IMR-90 (cell line): ENCODE results near the gene FBXO17. TPM values are rescaled to one million over a fixed set of nuclear protein-coding genes. Genes with fewer than 3 reads are reported as not detected.

Experiments
- ATAC-seq: fragments of 200-7000 bp; cut with Tn5 transposase; 2 replicates; pipeline ENCODE4 v1.9.1; 2020; ENCODE audit warnings: low read depth, mild to moderate bottlenecking, moderate library complexity
- BruUV-seq: library from RNA; stranded (reverse); fragments of 400-500 nt; replicated peaks from 2 replicates; lab custom pipeline; 2021; lab: Mats Ljungman, UMichigan
- CTCF ChIA-PET: fragments of 300-600 bp; formaldehyde crosslinking; extraction: SDS; loops from one replicate; lab custom pipeline; 2021; ENCODE audit warnings: antibody characterized with exemption; lab: Yijun Ruan, JAX
- POLR2A ChIA-PET: fragments of 300-600 bp; sonication (Branson Sonifier 250); formaldehyde crosslinking; loops from one replicate; lab custom pipeline; 2022; ENCODE audit warnings: antibody characterized with exemption; ENCODE audit not compliant: unreplicated experiment; lab: Charles Lee
- DNase-seq: peaks from one replicate; pipeline ENCODE4 v3.0.0; 2013
- H2AFZ ChIP-seq: replicated peaks from 2 replicates; pipeline ENCODE3; 2013; ENCODE audit warnings: low read length, mild to moderate bottlenecking; ENCODE audit not compliant: poor library complexity
- H2AK5ac ChIP-seq: 2 replicates; pipeline ENCODE4 v1.6.1; 2013; ENCODE audit warnings: low read depth, low read length, inconsistent platforms
- H2AK9ac ChIP-seq: replicated peaks from 2 replicates; pipeline ENCODE3; 2013; ENCODE audit warnings: mild to moderate bottlenecking, low read depth, low read length, moderate library complexity; ENCODE audit not compliant: poor library complexity
- H2BK120ac ChIP-seq: 2 replicates; pipeline ENCODE4 v1.6.1; 2013; ENCODE audit warnings: low read depth, low read length, inconsistent platforms
- H2BK15ac ChIP-seq: 3 replicates; pipeline ENCODE4 v1.6.1; 2013; ENCODE audit warnings: low read depth, low read length, inconsistent platforms
- H2BK20ac ChIP-seq: 2 replicates; pipeline ENCODE4 v1.6.1; 2013; ENCODE audit warnings: low read depth, mild to moderate bottlenecking, inconsistent platforms, low read length, moderate library complexity
- H2BK5ac ChIP-seq: 2 replicates; pipeline ENCODE4 v1.6.1; 2013; ENCODE audit warnings: mild to moderate bottlenecking, low read depth, low read length, inconsistent platforms; ENCODE audit not compliant: poor library complexity, severe bottlenecking
- H3K14ac ChIP-seq: replicated peaks from 2 replicates; pipeline ENCODE4 v1.6.1; 2013; ENCODE audit warnings: low read depth, low read length, inconsistent platforms
- H3K18ac ChIP-seq: 2 replicates; pipeline ENCODE4 v1.6.1; 2013; ENCODE audit warnings: low read depth, low read length, control low read depth
- H3K23ac ChIP-seq: 2 replicates; pipeline ENCODE4 v1.6.1; 2013; ENCODE audit warnings: low read depth, low read length, inconsistent platforms
- H3K27ac ChIP-seq: 2 replicates; pipeline ENCODE4 v1.5.1; 2013; ENCODE audit warnings: mild to moderate bottlenecking, control low read depth, low read length; ENCODE audit not compliant: insufficient read depth
- H3K27me3 ChIP-seq: 2 replicates; pipeline ENCODE4 v1.6.1; 2013; ENCODE audit warnings: low read length; ENCODE audit not compliant: control insufficient read depth, insufficient read depth
- H3K36me3 ChIP-seq: 2 replicates; pipeline ENCODE4 v1.6.1; 2013; ENCODE audit warnings: low read length, mixed read lengths; ENCODE audit not compliant: control insufficient read depth, insufficient read depth
- H3K4ac ChIP-seq: 2 replicates; pipeline ENCODE4 v1.6.1; 2013; ENCODE audit warnings: low read depth, low read length, inconsistent platforms
- H3K4me1 ChIP-seq: 2 replicates; pipeline ENCODE4 v1.6.1; 2013; ENCODE audit warnings: low read length, mixed read lengths; ENCODE audit not compliant: control insufficient read depth, insufficient read depth
- H3K4me2 ChIP-seq: 2 replicates; pipeline ENCODE4 v1.6.1; 2013; ENCODE audit warnings: low read depth, mild to moderate bottlenecking, control low read depth, low read length, moderate library complexity
- H3K4me3 ChIP-seq: 2 replicates; pipeline ENCODE4 v1.5.1; 2013; ENCODE audit warnings: low read depth, mild to moderate bottlenecking, control low read depth, low read length, moderate library complexity; ENCODE audit not compliant: insufficient read depth
- H3K56ac ChIP-seq: 2 replicates; pipeline ENCODE4 v1.6.1; 2013; ENCODE audit warnings: low read length, inconsistent platforms; ENCODE audit not compliant: insufficient read depth; ENCODE audit errors: extremely low read depth
- H3K79me1 ChIP-seq, 2 experiments: 2 replicates each; pipeline ENCODE4 v1.6.1; 2013; ENCODE audit warnings: low read length in 2 of 2, inconsistent platforms in 1 of 2, low read depth in 1 of 2
- H3K9ac ChIP-seq: 2 replicates; pipeline ENCODE4 v1.6.1; 2013; ENCODE audit warnings: low read depth, low read length, control low read depth
- H3K9me1 ChIP-seq: 2 replicates; pipeline ENCODE4 v1.6.1; 2013; ENCODE audit warnings: low read length, inconsistent platforms; ENCODE audit not compliant: insufficient read depth
- H3K9me3 ChIP-seq: 2 replicates; pipeline ENCODE4 v1.6.1; 2013; ENCODE audit warnings: low read length; ENCODE audit not compliant: control insufficient read depth, insufficient read depth
- H4K20me1 ChIP-seq: 2 replicates; pipeline ENCODE4 v1.6.1; 2013; ENCODE audit warnings: low read length, inconsistent platforms; ENCODE audit not compliant: insufficient read depth
- H4K5ac ChIP-seq: 2 replicates; pipeline ENCODE4 v1.6.1; 2013; ENCODE audit warnings: mild to moderate bottlenecking, low read depth, low read length, control low read depth
- H4K8ac ChIP-seq, 2 experiments: 2 replicates each; pipeline ENCODE4 v1.6.1; 2013; ENCODE audit warnings: low read depth in 2 of 2, low read length in 2 of 2, control low read depth in 1 of 2, inconsistent platforms in 1 of 2
- H4K91ac ChIP-seq: 2 replicates; pipeline ENCODE4 v1.6.1; 2013; ENCODE audit warnings: low read depth, low read length, inconsistent platforms; ENCODE audit not compliant: insufficient read depth
- BHLHE40 ChIP-seq: fragments of 150-350 bp; IDR thresholded peaks from 2 replicates; pipeline ENCODE4 v1.6.1; 2016; ENCODE audit warnings: mild to moderate bottlenecking, low read depth, low read length
- CEBPB ChIP-seq: IDR thresholded peaks from 2 replicates; pipeline ENCODE4 v1.6.1; 2012; ENCODE audit warnings: low read depth, low read length, improper control_type of control experiment
- CHD1 ChIP-seq: IDR thresholded peaks from 2 replicates; pipeline ENCODE4 v1.6.1; 2012; ENCODE audit warnings: low read depth, low read length, improper control_type of control experiment
- FOS ChIP-seq: fragments of 150-350 bp; IDR thresholded peaks from 2 replicates; pipeline ENCODE4 v1.6.1; 2016; ENCODE audit warnings: low read depth, low read length
- MAFK ChIP-seq: IDR thresholded peaks from 2 replicates; pipeline ENCODE4 v1.6.1; 2012; ENCODE audit warnings: low read depth, low read length, improper control_type of control experiment
- MAZ ChIP-seq: IDR thresholded peaks from 2 replicates; pipeline ENCODE4 v1.6.1; 2012; ENCODE audit warnings: low read depth, mild to moderate bottlenecking, low read length, improper control_type of control experiment, moderate library complexity, borderline replicate concordance
- MXI1 ChIP-seq: IDR thresholded peaks from 2 replicates; pipeline ENCODE4 v1.6.1; 2012; ENCODE audit warnings: low read depth, mild to moderate bottlenecking, low read length, moderate library complexity, borderline replicate concordance
- NFE2L2 ChIP-seq: fragments of 150-350 bp; IDR thresholded peaks from 2 replicates; pipeline ENCODE4 v1.6.1; 2016; ENCODE audit warnings: low read depth, mild to moderate bottlenecking, low read length
- POLR2A ChIP-seq: IDR thresholded peaks from 2 replicates; pipeline ENCODE4 v1.6.1; 2012; ENCODE audit warnings: mild to moderate bottlenecking, low read depth, low read length
- RAD21 ChIP-seq: IDR thresholded peaks from 2 replicates; pipeline ENCODE4 v1.6.1; 2012; ENCODE audit warnings: low read length, improper control_type of control experiment
- RCOR1 ChIP-seq: IDR thresholded peaks from 2 replicates; pipeline ENCODE4 v1.6.1; 2012; ENCODE audit warnings: mild to moderate bottlenecking, low read length, improper control_type of control experiment; ENCODE audit not compliant: insufficient replicate concordance
- RFX5 ChIP-seq: IDR thresholded peaks from 2 replicates; pipeline ENCODE4 v1.8.0; 2012; ENCODE audit warnings: low read depth, mild to moderate bottlenecking, low read length, moderate library complexity
- SMC3 ChIP-seq: fragments of 150-350 bp; IDR thresholded peaks from 2 replicates; pipeline ENCODE4 v1.6.1; 2016; ENCODE audit warnings: low read depth, mild to moderate bottlenecking, antibody characterized with exemption, low read length, moderate library complexity
- WGBS, 2 experiments: methylation state at CpG; one replicate each; pipeline versions ENCODE4 v1.1.5 to v1.1.7; 2013; ENCODE audit warnings: missing lambda C conversion rate in 2 of 2; ENCODE audit not compliant: insufficient read length in 1 of 2; ENCODE audit errors: extremely low coverage in 2 of 2; 5-methylcytosine and 5-hydroxymethylcytosine counted together
- dilution Hi-C: fragments of 300-500 bp; cut with HindIII; formaldehyde crosslinking; loops from one replicate; pipeline ENCODE4 v1.14.3; 2018; ENCODE audit warnings: low sequenced_read_pairs; ENCODE audit not compliant: unreplicated experiment
- in situ Hi-C: fragments of 300-500 bp; cut with MboI; formaldehyde crosslinking; loops from 3 replicates; pipeline ENCODE4 v1.14.3; 2019; ENCODE audit warnings: low sequenced_read_pairs, inconsistent platforms, mixed read lengths
- intact Hi-C: fragments of 100-400 bp; cut with micrococcal nuclease; formaldehyde crosslinking; loops from 2 replicates; pipeline ENCODE4 v1.10.0; 2022
- polyA plus RNA-seq, 3 experiments: library from polyadenylated mRNA; depleted of rRNA; stranded (reverse); fragments of >200 nt; gene quantifications; 2 replicates each; pipeline ENCODE4 v1.2.3, GENCODE V29; 2012; ENCODE audit warnings: low replicate concordance in 1 of 3
- total RNA-seq: library from RNA; depleted of rRNA; stranded (reverse); fragments of >200 nt; gene quantifications from 2 replicates; pipeline ENCODE4 v1.2.3, GENCODE V29; 2012
- TF ChIP-seq, protein P1 (sequence below): fragments of 150-350 bp; IDR thresholded peaks from 2 replicates; pipeline ENCODE4 v1.6.1; 2017; ENCODE audit warnings: mild to moderate bottlenecking, antibody characterized with exemption, low read length, low read depth
- TF ChIP-seq, protein P2 (sequence below): fragments of 150-350 bp; IDR thresholded peaks from 2 replicates; pipeline ENCODE4 v1.6.1; 2016; ENCODE audit warnings: low read depth, mild to moderate bottlenecking, low read length, moderate library complexity, borderline replicate concordance
- TF ChIP-seq, protein P3 (sequence below): conservative IDR thresholded peaks from 2 replicates; pipeline ENCODE4 v1.5.1; 2012; ENCODE audit warnings: mild to moderate bottlenecking, low read depth, low read length, improper control_type of control experiment

The FBXO17 gene
- total and polyA plus RNA-seq, 2 of the 4 experiments (the other 2 are of a cell fraction): 10.8 to 20.7 TPM

GRCh38 chr19:38907670-38908069, 67.9 kb downstream of the FBXO17 start:
- WGBS, 2 experiments: 99% methylated on average over 9 of the region's 12 CpGs; no CpG with 5 or more reads in 1 of the 2 experiments
- CTCF ChIA-PET: no interaction called here
- no peak overlapping the region for H3K27ac ChIP-seq
- no peak overlapping the region for H3K18ac ChIP-seq
- H2BK120ac ChIP-seq: no peak overlapping the region
- dilution Hi-C loops (no loop called here), in situ Hi-C loops (loop anchor here (25.0 kb wide), 1 partner anchor 170 kb away; the partner anchor contains the start of gene CAPN12), intact Hi-C loops (no loop called here)
- no peak overlapping the region for H2AFZ ChIP-seq
- DNase-seq: no peak
- H3K79me1 ChIP-seq: peaks cover 0 to 9% of the 10 kb centered on the region in 2 experiments; a peak in 2 of 4 replicates
- no peak overlapping the region for H2AK5ac ChIP-seq
- H4K5ac ChIP-seq: no peak overlapping the region
- BruUV-seq: no TSS peak
- no peak for TF ChIP-seq SMC3
- TF ChIP-seq RFX5: no peak
- TF ChIP-seq BHLHE40: no peak
- TF ChIP-seq, protein P1, sequence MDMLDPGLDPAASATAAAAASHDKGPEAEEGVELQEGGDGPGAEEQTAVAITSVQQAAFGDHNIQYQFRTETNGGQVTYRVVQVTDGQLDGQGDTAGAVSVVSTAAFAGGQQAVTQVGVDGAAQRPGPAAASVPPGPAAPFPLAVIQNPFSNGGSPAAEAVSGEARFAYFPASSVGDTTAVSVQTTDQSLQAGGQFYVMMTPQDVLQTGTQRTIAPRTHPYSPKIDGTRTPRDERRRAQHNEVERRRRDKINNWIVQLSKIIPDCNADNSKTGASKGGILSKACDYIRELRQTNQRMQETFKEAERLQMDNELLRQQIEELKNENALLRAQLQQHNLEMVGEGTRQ: no peak
- no peak for TF ChIP-seq MAZ
- TF ChIP-seq, protein P2, sequence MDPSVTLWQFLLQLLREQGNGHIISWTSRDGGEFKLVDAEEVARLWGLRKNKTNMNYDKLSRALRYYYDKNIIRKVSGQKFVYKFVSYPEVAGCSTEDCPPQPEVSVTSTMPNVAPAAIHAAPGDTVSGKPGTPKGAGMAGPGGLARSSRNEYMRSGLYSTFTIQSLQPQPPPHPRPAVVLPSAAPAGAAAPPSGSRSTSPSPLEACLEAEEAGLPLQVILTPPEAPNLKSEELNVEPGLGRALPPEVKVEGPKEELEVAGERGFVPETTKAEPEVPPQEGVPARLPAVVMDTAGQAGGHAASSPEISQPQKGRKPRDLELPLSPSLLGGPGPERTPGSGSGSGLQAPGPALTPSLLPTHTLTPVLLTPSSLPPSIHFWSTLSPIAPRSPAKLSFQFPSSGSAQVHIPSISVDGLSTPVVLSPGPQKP: no peak
- no peak for TF ChIP-seq RAD21
- no peak for TF ChIP-seq CHD1
- TF ChIP-seq, protein P3, sequence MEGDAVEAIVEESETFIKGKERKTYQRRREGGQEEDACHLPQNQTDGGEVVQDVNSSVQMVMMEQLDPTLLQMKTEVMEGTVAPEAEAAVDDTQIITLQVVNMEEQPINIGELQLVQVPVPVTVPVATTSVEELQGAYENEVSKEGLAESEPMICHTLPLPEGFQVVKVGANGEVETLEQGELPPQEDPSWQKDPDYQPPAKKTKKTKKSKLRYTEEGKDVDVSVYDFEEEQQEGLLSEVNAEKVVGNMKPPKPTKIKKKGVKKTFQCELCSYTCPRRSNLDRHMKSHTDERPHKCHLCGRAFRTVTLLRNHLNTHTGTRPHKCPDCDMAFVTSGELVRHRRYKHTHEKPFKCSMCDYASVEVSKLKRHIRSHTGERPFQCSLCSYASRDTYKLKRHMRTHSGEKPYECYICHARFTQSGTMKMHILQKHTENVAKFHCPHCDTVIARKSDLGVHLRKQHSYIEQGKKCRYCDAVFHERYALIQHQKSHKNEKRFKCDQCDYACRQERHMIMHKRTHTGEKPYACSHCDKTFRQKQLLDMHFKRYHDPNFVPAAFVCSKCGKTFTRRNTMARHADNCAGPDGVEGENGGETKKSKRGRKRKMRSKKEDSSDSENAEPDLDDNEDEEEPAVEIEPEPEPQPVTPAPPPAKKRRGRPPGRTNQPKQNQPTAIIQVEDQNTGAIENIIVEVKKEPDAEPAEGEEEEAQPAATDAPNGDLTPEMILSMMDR: no peak
- TF ChIP-seq MAFK: no peak
- no peak for TF ChIP-seq CEBPB
- no peak for TF ChIP-seq FOS
- TF ChIP-seq NFE2L2: no peak
- TF ChIP-seq MXI1: no peak
- no peak for TF ChIP-seq POLR2A
- TF ChIP-seq RCOR1: no peak
- no peak overlapping the region for H3K4me2 ChIP-seq
- H3K4me1 ChIP-seq: no peaks in the 10 kb centered on the region
- no peak overlapping the region for H4K8ac ChIP-seq
- H3K9me1 ChIP-seq: no peaks in the 10 kb centered on the region
- no peak overlapping the region for H3K23ac ChIP-seq
- H3K4me3 ChIP-seq: no peak overlapping the region
- no peak for ATAC-seq
- no peak overlapping the region for H2BK5ac ChIP-seq
- no peak overlapping the region for H4K91ac ChIP-seq
- H2BK20ac ChIP-seq: no peak overlapping the region
- H2AK9ac ChIP-seq: no peak overlapping the region
- H2BK15ac ChIP-seq: no peak overlapping the region
- H3K9ac ChIP-seq: no peak overlapping the region
- peaks cover 25% of the 10 kb centered on the region for H3K36me3 ChIP-seq
- POLR2A ChIA-PET: no interaction called here
- no peaks in the 10 kb centered on the region; the same call in 1 of the 2 replicates for H4K20me1 ChIP-seq
- no peak overlapping the region for H3K4ac ChIP-seq
- H3K56ac ChIP-seq: no peak overlapping the region
- no peaks in the 10 kb centered on the region; the same call in 1 of the 2 replicates for H3K9me3 ChIP-seq
- peaks cover 4% of the 10 kb centered on the region; the same call in 1 of the 2 replicates for H3K27me3 ChIP-seq
- H3K14ac ChIP-seq: no peak overlapping the region
